ENCODE measurements around the gene JAM3. TPM values are rescaled to one million over a fixed set of nuclear protein-coding genes. Genes with fewer than 3 reads are reported as not detected.
"Not testable (repeated sequence)": the region's sequence is repeated elsewhere in the genome, so short reads cannot be mapped to it uniquely, and the experiment has no call there.

The JAM3 gene
- total and polyA plus RNA-seq, 2 of the 13 experiments (the other 11 are each of a cell fraction or from before 2014, with no cell fraction given): 0.98 to 2.8 TPM

GRCh38 chr11:134181707-134182106 is 112.8 kb downstream of the JAM3 start (continued):
- TF ChIP-seq, protein P1, sequence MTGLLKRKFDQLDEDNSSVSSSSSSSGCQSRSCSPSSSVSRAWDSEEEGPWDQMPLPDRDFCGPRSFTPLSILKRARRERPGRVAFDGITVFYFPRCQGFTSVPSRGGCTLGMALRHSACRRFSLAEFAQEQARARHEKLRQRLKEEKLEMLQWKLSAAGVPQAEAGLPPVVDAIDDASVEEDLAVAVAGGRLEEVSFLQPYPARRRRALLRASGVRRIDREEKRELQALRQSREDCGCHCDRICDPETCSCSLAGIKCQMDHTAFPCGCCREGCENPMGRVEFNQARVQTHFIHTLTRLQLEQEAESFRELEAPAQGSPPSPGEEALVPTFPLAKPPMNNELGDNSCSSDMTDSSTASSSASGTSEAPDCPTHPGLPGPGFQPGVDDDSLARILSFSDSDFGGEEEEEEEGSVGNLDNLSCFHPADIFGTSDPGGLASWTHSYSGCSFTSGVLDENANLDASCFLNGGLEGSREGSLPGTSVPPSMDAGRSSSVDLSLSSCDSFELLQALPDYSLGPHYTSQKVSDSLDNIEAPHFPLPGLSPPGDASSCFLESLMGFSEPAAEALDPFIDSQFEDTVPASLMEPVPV (CRISPR knock-in tag; IDR thresholded peaks at IDR 0.05): no peak
- TF ChIP-seq, protein P2, sequence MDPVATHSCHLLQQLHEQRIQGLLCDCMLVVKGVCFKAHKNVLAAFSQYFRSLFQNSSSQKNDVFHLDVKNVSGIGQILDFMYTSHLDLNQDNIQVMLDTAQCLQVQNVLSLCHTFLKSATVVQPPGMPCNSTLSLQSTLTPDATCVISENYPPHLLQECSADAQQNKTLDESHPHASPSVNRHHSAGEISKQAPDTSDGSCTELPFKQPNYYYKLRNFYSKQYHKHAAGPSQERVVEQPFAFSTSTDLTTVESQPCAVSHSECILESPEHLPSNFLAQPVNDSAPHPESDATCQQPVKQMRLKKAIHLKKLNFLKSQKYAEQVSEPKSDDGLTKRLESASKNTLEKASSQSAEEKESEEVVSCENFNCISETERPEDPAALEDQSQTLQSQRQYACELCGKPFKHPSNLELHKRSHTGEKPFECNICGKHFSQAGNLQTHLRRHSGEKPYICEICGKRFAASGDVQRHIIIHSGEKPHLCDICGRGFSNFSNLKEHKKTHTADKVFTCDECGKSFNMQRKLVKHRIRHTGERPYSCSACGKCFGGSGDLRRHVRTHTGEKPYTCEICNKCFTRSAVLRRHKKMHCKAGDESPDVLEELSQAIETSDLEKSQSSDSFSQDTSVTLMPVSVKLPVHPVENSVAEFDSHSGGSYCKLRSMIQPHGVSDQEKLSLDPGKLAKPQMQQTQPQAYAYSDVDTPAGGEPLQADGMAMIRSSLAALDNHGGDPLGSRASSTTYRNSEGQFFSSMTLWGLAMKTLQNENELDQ (CRISPR knock-in tag; IDR thresholded peaks at IDR 0.05; ENCODE audit: borderline replicate concordance): no peak
- no peak for TF ChIP-seq TP53 (CRISPR knock-in tag; conservative IDR thresholded peaks at IDR 0.05)

GRCh38 chr11:134188092-134188491 is 119.2 kb downstream of the JAM3 start:
- in situ Hi-C loops (cut with HindIII; ENCODE audit: extremely low pct_ligation_motif_present, low pct_unique_long_range_greater_than_20kb); H2AFZ ChIP-seq (ENCODE audit: low read length); H3K4me1 ChIP-seq (ENCODE audit: insufficient read depth, low read length); H3K4me3 ChIP-seq (replicated peaks in 1 of 3; ENCODE audit: insufficient read depth in 1 of 3, low read depth in 2 of 3, low read length in 3 of 3); FAIRE-seq; BruUV-seq (replicated peaks); H3K4me2 ChIP-seq (ENCODE audit: low read depth, low read length); intact Hi-C loops (cut with micrococcal nuclease; ENCODE audit: unreplicated experiment); CTCF ChIA-PET (ENCODE audit: low intra/inter-chr PET ratio, low total read pairs); H4K20me1 ChIP-seq (ENCODE audit: insufficient read depth, low read length); H3K27ac ChIP-seq (ENCODE audit: extremely low read length, insufficient read depth, low read length); H3K79me2 ChIP-seq (ENCODE audit: insufficient read depth, low read length); H3K9ac ChIP-seq (ENCODE audit: insufficient read depth, low read depth, low read length); H3K9me3 ChIP-seq (ENCODE audit: low read length); H3K27me3 ChIP-seq (ENCODE audit: control insufficient read depth in 1 of 2, insufficient read depth in 2 of 2, low read length in 2 of 2); DNase-seq (ENCODE audit: low spot score); POLR2A ChIA-PET; ATAC-seq: not testable (repeated sequence)
- TF ChIP-seq NFYC (CRISPR knock-in tag; IDR thresholded peaks at IDR 0.05): 0 out of 2 replicates have a peak, but pooled peaks have one; percentile 22
- TF ChIP-seq NFYB (CRISPR knock-in tag; IDR thresholded peaks at IDR 0.05): peak; percentile 52
- peaks cover 11 to 69% of the 10 kb centered on the region in 2 experiments for H3K36me3 ChIP-seq (replicated peaks in 1 of 2; ENCODE audit: control insufficient read depth in 1 of 2, insufficient read depth in 2 of 2, low read length in 2 of 2)
- WGBS (ENCODE audit: low lambda C conversion rate): 100% methylated on average over 8 of the region's 8 CpGs
